ENCODE data around the gene CLDN14.
"Not testable (repeated sequence)": the region's sequence is repeated elsewhere in the genome, so short reads cannot be mapped to it uniquely, and the experiment has no call there.

CLDN14 gene

GRCh38 chr21:36499578-36500471 is 19.9 kb upstream of the CLDN14 start:
- DNase-seq, result no peak

GRCh38 chr21:36494557-36494956 is 14.6 kb upstream of the CLDN14 start:
- no peak for DNase-seq

- no peak for DNase-seq
Observed at GRCh38 chr21:36491209-36491910, 11.4 kb upstream of the CLDN14 start.

- DNase-seq, result no peak
Observed at GRCh38 chr21:36489776-36490165, 9.8 kb upstream of the CLDN14 start.

GRCh38 chr21:36489103-36489775 is 9.3 kb upstream of the CLDN14 start:
- DNase-seq, result no peak

- DNase-seq, result no peak
Observed at GRCh38 chr21:36487641-36488307, 7.9 kb upstream of the CLDN14 start.

- no peak for DNase-seq
Observed at GRCh38 chr21:36486246-36486645, 6.3 kb upstream of the CLDN14 start.

GRCh38 chr21:36485476-36485875 is 5.6 kb upstream of the CLDN14 start:
- no peak for DNase-seq

- no peak for DNase-seq
Observed at GRCh38 chr21:36483095-36483494, 3.2 kb upstream of the CLDN14 start.

- no peak for DNase-seq
Observed at GRCh38 chr21:36482673-36483072, 2.8 kb upstream of the CLDN14 start.

GRCh38 chr21:36482181-36482580 is 2.3 kb upstream of the CLDN14 start:
- DNase-seq, result no peak

- no peak for DNase-seq
Observed at GRCh38 chr21:36481639-36482038, 1.7 kb upstream of the CLDN14 start.

- DNase-seq, result no peak
Observed at GRCh38 chr21:36480618-36481017, 696 bp upstream of the CLDN14 start.

GRCh38 chr21:36478941-36479340 is 981 bp downstream of the CLDN14 start:
- DNase-seq, result no peak

- DNase-seq, result peak in 1 of 5 donors; percentile 8
Observed at GRCh38 chr21:36478207-36478701, 1.7 kb downstream of the CLDN14 start.

- DNase-seq, result no peak
Observed at GRCh38 chr21:36477559-36477958, 2.4 kb downstream of the CLDN14 start.

- DNase-seq, result no peak
Observed at GRCh38 chr21:36477001-36477400, 2.9 kb downstream of the CLDN14 start.

GRCh38 chr21:36476541-36476940 is 3.4 kb downstream of the CLDN14 start:
- not testable (repeated sequence) for DNase-seq

- DNase-seq, result no peak
Observed at GRCh38 chr21:36474591-36474990, 5.3 kb downstream of the CLDN14 start.

GRCh38 chr21:36473203-36473602 is 6.7 kb downstream of the CLDN14 start:
- DNase-seq, result no peak

GRCh38 chr21:36472377-36472776 is 7.5 kb downstream of the CLDN14 start:
- DNase-seq, result no peak

- DNase-seq, result peak in 1 of 5 donors; percentile 5
Observed at GRCh38 chr21:36471254-36471723, 8.6 kb downstream of the CLDN14 start.

- DNase-seq, result no peak
Observed at GRCh38 chr21:36470294-36470693, 9.6 kb downstream of the CLDN14 start.
